ENCODE measurements around the gene BCS1L.
"Not testable (repeated sequence)": the region's sequence is repeated elsewhere in the genome, so short reads cannot be mapped to it uniquely, and the experiment has no call there.

The BCS1L gene

GRCh38 chr2:218679119-218679518 is 19.6 kb downstream of the BCS1L start:
- Histone ChIP-seq H3K4me2 (ENCODE audit: low read depth, low read length, poor library complexity, severe bottlenecking) (no peak overlapping the region), H3K4me3 (ENCODE audit: low read length, poor library complexity, severe bottlenecking) (no peak overlapping the region), H3K9ac (ENCODE audit: low read depth, low read length, poor library complexity, severe bottlenecking) (no peak overlapping the region), H3K36me3 (ENCODE audit: insufficient read depth, low read length) (no peaks in the 10 kb centered on the region), H3K9me3 (ENCODE audit: insufficient read depth, low read depth, low read length) (no peaks in the 10 kb centered on the region), H3K9me2 (replicated peaks; ENCODE audit: low read depth, low read length) (no peaks in the 10 kb centered on the region), H3K79me2 (ENCODE audit: insufficient read depth, low read length) (no peaks in the 10 kb centered on the region), H4K20me1 (ENCODE audit: insufficient read depth, low read length, poor library complexity, severe bottlenecking) (no peaks in the 10 kb centered on the region), H2AFZ (ENCODE audit: low read length) (no peak overlapping the region), H3K27me3 (ENCODE audit: insufficient read depth, low read length, poor library complexity, severe bottlenecking) (no peaks in the 10 kb centered on the region), H3F3A (ENCODE audit: low read depth) (no peaks in the 10 kb centered on the region), H3K4me1 (ENCODE audit: insufficient read depth, low read length, poor library complexity, severe bottlenecking) (no peaks in the 10 kb centered on the region)
- no peak for TF ChIP-seq CTCF (conservative IDR thresholded peaks at IDR 0.05; ENCODE audit: low read length)
- no peak for TF ChIP-seq EZH2phosphoT487 (IDR thresholded peaks at IDR 0.05; ENCODE audit: borderline replicate concordance)

- Histone ChIP-seq H3K9ac (ENCODE audit: low read depth, low read length, poor library complexity, severe bottlenecking) (no peak overlapping the region), H3K4me3 (ENCODE audit: low read length, poor library complexity, severe bottlenecking) (no peak overlapping the region), H3F3A (ENCODE audit: low read depth) (no peaks in the 10 kb centered on the region), H3K4me1 (ENCODE audit: insufficient read depth, low read length, poor library complexity, severe bottlenecking) (no peaks in the 10 kb centered on the region), H3K36me3 (ENCODE audit: insufficient read depth, low read length) (no peaks in the 10 kb centered on the region), H3K79me2 (ENCODE audit: insufficient read depth, low read length) (no peaks in the 10 kb centered on the region), H4K20me1 (ENCODE audit: insufficient read depth, low read length, poor library complexity, severe bottlenecking) (no peaks in the 10 kb centered on the region), H2AFZ (ENCODE audit: low read length) (no peak overlapping the region), H3K9me2 (replicated peaks; ENCODE audit: low read depth, low read length) (no peaks in the 10 kb centered on the region), H3K9me3 (ENCODE audit: insufficient read depth, low read depth, low read length) (no peaks in the 10 kb centered on the region), H3K27me3 (ENCODE audit: insufficient read depth, low read length, poor library complexity, severe bottlenecking) (no peaks in the 10 kb centered on the region), H3K4me2 (ENCODE audit: low read depth, low read length, poor library complexity, severe bottlenecking) (no peak overlapping the region)
- TF ChIP-seq EZH2phosphoT487 (IDR thresholded peaks at IDR 0.05; ENCODE audit: borderline replicate concordance): no peak
- no peak for TF ChIP-seq CTCF (conservative IDR thresholded peaks at IDR 0.05; ENCODE audit: low read length)
Observed at GRCh38 chr2:218680061-218680460, 20.6 kb downstream of the BCS1L start.

- not testable (repeated sequence) for H4K20me1 ChIP-seq (ENCODE audit: insufficient read depth, low read length, poor library complexity, severe bottlenecking); H3K4me1 ChIP-seq (ENCODE audit: insufficient read depth, low read length, poor library complexity, severe bottlenecking); H3K36me3 ChIP-seq (ENCODE audit: insufficient read depth, low read length); H3K4me3 ChIP-seq (ENCODE audit: low read length, poor library complexity, severe bottlenecking); H2AFZ ChIP-seq (ENCODE audit: low read length); H3K9ac ChIP-seq (ENCODE audit: low read depth, low read length, poor library complexity, severe bottlenecking); H3K79me2 ChIP-seq (ENCODE audit: insufficient read depth, low read length); H3K9me3 ChIP-seq (ENCODE audit: insufficient read depth, low read depth, low read length); H3K9me2 ChIP-seq (replicated peaks; ENCODE audit: low read depth, low read length); H3F3A ChIP-seq (ENCODE audit: low read depth); H3K4me2 ChIP-seq (ENCODE audit: low read depth, low read length, poor library complexity, severe bottlenecking); H3K27me3 ChIP-seq (ENCODE audit: insufficient read depth, low read length, poor library complexity, severe bottlenecking)
- TF ChIP-seq CTCF (conservative IDR thresholded peaks at IDR 0.05; ENCODE audit: low read length): peak; percentile 81
Observed at GRCh38 chr2:218687400-218688060, 28.0 kb downstream of the BCS1L start.
